Peyer's patch (tissue), 4 donors: ENCODE data around the gene TPCN2.

Experiments used
- CTCF ChIP-seq, 6 experiments: fragments of 450-650 bp in 4 of 6; fragments of 200-600 bp in 2 of 6; sonication (generic) in 1 of 6; IDR thresholded peaks; one replicate each; pipeline ENCODE4 v1.5.1; 2017 to 2019; ENCODE audit warnings: antibody characterized with exemption in 6 of 6, mild to moderate bottlenecking in 3 of 6, moderate library complexity in 1 of 6
- POLR2A ChIP-seq, 2 donors: fragments of 450-650 bp; IDR thresholded peaks; one replicate each; pipeline ENCODE4 v1.5.1; 2017; ENCODE audit warnings: antibody characterized with exemption in 2 of 2, mild to moderate bottlenecking in 2 of 2, moderate library complexity in 2 of 2

GRCh38 chr11:69114362-69114761 is 65.6 kb downstream of the TPCN2 start:
- TF ChIP-seq CTCF (IDR thresholded peaks at IDR 0.05) (no peak), POLR2A (IDR thresholded peaks at IDR 0.05) (no peak)
